Measurements from ENCODE around the gene ARAF.

ARAF gene

DNA sequence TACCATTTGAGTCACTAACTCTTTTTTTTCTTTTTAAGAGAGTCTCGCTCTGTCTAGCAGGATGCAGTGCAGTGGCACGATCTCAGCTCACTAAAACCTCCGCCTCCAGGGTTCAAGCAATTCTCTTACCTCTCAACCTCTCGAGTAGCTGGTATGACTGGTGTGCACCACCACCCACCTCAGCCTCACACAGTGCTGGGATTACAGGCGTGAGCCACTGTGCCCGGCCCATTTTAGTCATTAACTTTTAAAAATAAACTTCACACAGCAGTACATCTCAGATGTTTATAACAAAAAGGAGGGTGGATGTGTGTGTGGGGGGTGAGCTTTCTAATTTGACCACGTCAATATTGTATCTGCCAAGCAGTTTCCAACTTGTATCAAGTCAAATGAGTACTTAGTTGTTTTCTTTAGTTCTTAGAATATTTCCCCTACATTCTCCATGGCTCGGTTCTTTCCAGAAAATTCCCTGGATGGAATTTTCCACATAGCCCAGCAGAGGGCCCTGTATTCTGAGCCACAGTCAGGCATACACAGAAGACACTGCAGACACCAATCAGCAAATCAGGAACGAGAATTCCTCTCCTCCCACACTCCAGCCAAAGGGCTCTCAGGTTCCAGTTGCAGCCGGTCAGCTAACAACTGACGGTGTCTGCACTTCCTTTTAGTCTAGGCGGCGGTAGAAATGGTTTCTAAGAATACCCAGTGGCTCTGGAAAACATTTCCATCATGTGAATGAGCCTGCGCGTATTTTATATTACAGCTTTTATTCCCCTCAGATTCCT lies 20.1 kb upstream of the ARAF start:
- TF ChIP-seq FOXP2 (optimal IDR thresholded peaks at IDR 0.05; ENCODE audit: borderline replicate concordance, extremely low read depth, extremely low read length, insufficient read depth) = no peak
- TF ChIP-seq POLR2AphosphoS5 (IDR thresholded peaks at IDR 0.05; ENCODE audit: low read depth, low read length) = peak; percentile 55; the same call in 1 of the 2 replicates
- TF ChIP-seq, protein P1, sequence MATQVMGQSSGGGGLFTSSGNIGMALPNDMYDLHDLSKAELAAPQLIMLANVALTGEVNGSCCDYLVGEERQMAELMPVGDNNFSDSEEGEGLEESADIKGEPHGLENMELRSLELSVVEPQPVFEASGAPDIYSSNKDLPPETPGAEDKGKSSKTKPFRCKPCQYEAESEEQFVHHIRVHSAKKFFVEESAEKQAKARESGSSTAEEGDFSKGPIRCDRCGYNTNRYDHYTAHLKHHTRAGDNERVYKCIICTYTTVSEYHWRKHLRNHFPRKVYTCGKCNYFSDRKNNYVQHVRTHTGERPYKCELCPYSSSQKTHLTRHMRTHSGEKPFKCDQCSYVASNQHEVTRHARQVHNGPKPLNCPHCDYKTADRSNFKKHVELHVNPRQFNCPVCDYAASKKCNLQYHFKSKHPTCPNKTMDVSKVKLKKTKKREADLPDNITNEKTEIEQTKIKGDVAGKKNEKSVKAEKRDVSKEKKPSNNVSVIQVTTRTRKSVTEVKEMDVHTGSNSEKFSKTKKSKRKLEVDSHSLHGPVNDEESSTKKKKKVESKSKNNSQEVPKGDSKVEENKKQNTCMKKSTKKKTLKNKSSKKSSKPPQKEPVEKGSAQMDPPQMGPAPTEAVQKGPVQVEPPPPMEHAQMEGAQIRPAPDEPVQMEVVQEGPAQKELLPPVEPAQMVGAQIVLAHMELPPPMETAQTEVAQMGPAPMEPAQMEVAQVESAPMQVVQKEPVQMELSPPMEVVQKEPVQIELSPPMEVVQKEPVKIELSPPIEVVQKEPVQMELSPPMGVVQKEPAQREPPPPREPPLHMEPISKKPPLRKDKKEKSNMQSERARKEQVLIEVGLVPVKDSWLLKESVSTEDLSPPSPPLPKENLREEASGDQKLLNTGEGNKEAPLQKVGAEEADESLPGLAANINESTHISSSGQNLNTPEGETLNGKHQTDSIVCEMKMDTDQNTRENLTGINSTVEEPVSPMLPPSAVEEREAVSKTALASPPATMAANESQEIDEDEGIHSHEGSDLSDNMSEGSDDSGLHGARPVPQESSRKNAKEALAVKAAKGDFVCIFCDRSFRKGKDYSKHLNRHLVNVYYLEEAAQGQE (IDR thresholded peaks at IDR 0.05; ENCODE audit: insufficient read depth in 1 of 2, low read depth in 2 of 2, low read length in 2 of 2) = no peak

DNA sequence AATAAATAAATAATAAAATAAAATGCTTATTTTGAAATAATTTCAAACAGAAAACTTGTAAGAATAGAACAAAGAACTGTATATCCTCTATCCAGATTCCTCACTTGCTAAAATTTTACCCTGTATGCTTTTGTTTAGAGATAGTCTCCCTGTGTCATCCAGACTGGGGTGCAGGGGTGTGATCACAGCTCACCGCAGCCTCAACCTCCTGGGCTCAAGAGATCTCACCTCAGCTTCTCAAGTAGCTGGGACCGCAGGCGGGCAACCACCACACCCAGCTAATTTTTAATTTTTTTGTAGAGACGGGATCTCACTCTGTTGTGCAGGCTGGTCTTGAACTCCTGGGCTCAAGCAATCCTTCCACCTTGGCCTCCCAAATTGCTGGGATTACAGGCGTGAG lies 17.5 kb upstream of the ARAF start:
- no peak for TF ChIP-seq TAF1 (IDR thresholded peaks at IDR 0.05; ENCODE audit: borderline replicate concordance, insufficient read depth, low read length)
- TF ChIP-seq SIN3A (IDR thresholded peaks at IDR 0.05; ENCODE audit: borderline replicate concordance, insufficient read depth, low read length) = no peak
- TF ChIP-seq, protein P1 (IDR thresholded peaks at IDR 0.05; ENCODE audit: insufficient read depth in 1 of 2, low read depth in 2 of 2, low read length in 2 of 2) = no peak
- no peak for TF ChIP-seq FOXP2 (optimal IDR thresholded peaks at IDR 0.05; ENCODE audit: borderline replicate concordance, extremely low read depth, extremely low read length, insufficient read depth)

DNA sequence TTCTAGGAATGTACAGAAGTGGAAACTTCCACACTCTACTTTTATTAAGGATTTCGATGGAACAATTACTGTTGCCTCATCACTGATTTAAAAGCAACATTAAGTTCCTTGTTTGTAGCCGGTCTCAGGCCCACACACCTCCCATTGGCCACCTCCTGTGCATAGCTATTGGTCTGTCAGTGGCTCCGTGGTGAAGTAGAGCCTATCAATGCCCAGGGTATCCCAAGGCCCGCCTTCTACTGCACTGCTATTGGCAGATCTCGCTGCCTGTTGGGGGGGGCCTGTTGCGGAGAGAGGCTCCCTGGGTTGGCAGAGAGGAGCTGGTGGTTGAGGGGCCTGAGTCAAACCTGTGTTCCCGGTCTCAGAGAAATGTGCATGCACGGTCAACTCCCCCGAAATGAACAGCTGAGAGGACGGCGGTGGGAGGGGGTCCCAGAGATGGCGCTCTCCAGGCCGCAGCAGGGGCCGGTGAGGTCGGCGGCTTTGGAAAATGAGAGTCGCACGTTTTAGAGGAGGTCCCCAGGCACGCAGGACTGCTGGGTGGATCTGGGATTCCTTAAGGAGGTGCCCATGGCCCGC lies 4.9 kb upstream of the ARAF start:
- TF ChIP-seq POLR2AphosphoS5 (IDR thresholded peaks at IDR 0.05; ENCODE audit: low read depth, low read length) = peak; percentile 73
- TF ChIP-seq, protein P1 (IDR thresholded peaks at IDR 0.05; ENCODE audit: insufficient read depth in 1 of 2, low read depth in 2 of 2, low read length in 2 of 2) = no peak
- no peak for TF ChIP-seq FOXP2 (optimal IDR thresholded peaks at IDR 0.05; ENCODE audit: borderline replicate concordance, extremely low read depth, extremely low read length, insufficient read depth)
- TF ChIP-seq SIN3A (IDR thresholded peaks at IDR 0.05; ENCODE audit: borderline replicate concordance, insufficient read depth, low read length) = no peak
- no peak for TF ChIP-seq TAF1 (IDR thresholded peaks at IDR 0.05; ENCODE audit: borderline replicate concordance, insufficient read depth, low read length)

DNA sequence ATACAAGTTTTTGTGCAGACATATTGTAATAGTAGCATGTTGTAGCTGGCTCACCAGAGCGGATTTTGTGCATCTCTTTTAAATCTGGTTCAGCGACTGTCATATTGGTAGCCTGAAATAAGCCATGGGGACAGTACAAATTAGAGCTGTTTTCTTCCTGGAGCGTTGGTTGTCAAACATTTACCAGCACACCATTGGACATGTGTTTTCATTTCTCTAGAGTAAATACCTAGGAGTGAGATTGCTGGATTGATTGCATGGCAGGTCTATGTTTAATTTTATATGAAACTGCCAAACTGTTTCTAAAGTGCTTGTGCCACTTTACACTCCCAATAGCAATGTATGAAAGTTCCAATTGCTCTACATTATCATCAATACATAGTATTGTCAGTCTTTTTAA lies 2.6 kb upstream of the ARAF start:
- no peak for TF ChIP-seq SIN3A (IDR thresholded peaks at IDR 0.05; ENCODE audit: borderline replicate concordance, insufficient read depth, low read length)

DNA sequence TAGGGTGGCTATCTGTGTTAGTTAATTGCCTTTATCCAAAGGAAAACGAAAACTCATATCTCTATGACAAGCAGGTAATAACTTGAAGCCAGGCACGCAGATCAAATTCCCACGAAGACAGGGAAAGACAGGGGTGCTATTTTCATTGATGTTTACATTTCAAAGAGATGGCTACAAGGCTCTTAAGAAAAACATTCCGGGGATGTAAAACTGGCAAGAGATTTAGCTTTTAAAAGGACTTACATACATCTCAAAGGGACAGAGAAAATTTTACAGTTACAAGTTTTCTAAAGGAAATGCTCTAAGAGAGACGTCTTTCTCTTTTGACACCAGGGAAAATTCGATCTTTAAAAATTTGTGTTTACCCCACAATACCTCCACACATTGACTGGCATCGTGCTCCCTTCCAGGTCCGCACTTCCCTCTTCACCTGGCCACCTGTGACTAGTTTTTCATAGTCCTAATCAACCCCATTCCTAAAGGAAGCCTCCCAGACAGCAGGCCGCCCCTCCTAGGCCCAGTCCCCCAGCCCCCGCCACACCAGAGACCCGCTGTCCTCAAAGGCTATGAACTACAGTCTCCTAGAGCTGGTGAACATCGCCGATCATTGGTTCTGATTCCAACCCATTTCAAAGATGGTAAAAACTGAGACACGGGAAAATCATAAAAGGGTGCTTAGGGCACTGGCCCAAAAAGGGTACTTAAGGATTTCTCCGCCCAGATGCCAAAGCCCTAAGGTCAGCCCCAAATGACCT lies 649 bp upstream of the ARAF start:
- TF ChIP-seq SIN3A (IDR thresholded peaks at IDR 0.05; ENCODE audit: borderline replicate concordance, insufficient read depth, low read length) = no peak
- no peak for TF ChIP-seq FOXP2 (optimal IDR thresholded peaks at IDR 0.05; ENCODE audit: borderline replicate concordance, extremely low read depth, extremely low read length, insufficient read depth)
- TF ChIP-seq, protein P1 (IDR thresholded peaks at IDR 0.05; ENCODE audit: insufficient read depth in 1 of 2, low read depth in 2 of 2, low read length in 2 of 2) = no peak
- TF ChIP-seq TAF1 (IDR thresholded peaks at IDR 0.05; ENCODE audit: borderline replicate concordance, insufficient read depth, low read length) = no peak
- no peak for TF ChIP-seq POLR2AphosphoS5 (IDR thresholded peaks at IDR 0.05; ENCODE audit: low read depth, low read length)
